Measurements from ENCODE around the gene LGALS9.
"Not testable (repeated sequence)": the region's sequence is repeated elsewhere in the genome, so short reads cannot be mapped to it uniquely, and the experiment has no call there.

LGALS9 gene

GRCh38 chr17:27686322-27686721 is 55.3 kb downstream of the LGALS9 start:
- DNase-seq (ENCODE audit: low read depth) = not testable (repeated sequence)

GRCh38 chr17:27690882-27691281 is 59.9 kb downstream of the LGALS9 start:
- no peak for DNase-seq (ENCODE audit: low read depth)

GRCh38 chr17:27695254-27695814 is 64.3 kb downstream of the LGALS9 start:
- not testable (repeated sequence) for DNase-seq (ENCODE audit: low read depth)
